GM18858 (cell line): ENCODE measurements around the gene EYS.
"Not testable (repeated sequence)": the region's sequence is repeated elsewhere in the genome, so short reads cannot be mapped to it uniquely, and the experiment has no call there.

Source experiments
- ATAC-seq: cut with Tn5 transposase; IDR thresholded peaks from one replicate; pipeline ENCODE4 v1.9.1; 2021; ENCODE audit not compliant: unreplicated experiment

Gene EYS

GRCh38 chr6:65469650-65470049 is 237.4 kb downstream of the EYS start:
- no peak for ATAC-seq

GRCh38 chr6:65468307-65468706 is 238.7 kb downstream of the EYS start:
- ATAC-seq, result no peak

- ATAC-seq, result no peak
Observed at GRCh38 chr6:65461121-65461520, 245.9 kb downstream of the EYS start.

GRCh38 chr6:65452333-65452732 is 254.7 kb downstream of the EYS start:
- ATAC-seq, result no peak

GRCh38 chr6:65450451-65450850 is 256.6 kb downstream of the EYS start:
- ATAC-seq, result no peak

- no peak for ATAC-seq
Observed at GRCh38 chr6:65449926-65450325, 257.1 kb downstream of the EYS start.

- ATAC-seq, result no peak
Observed at GRCh38 chr6:65448866-65449265, 258.2 kb downstream of the EYS start.

GRCh38 chr6:65436281-65436680 is 270.7 kb downstream of the EYS start:
- no peak for ATAC-seq

GRCh38 chr6:65416621-65417020 is 290.4 kb downstream of the EYS start:
- ATAC-seq, result no peak

- no peak for ATAC-seq
Observed at GRCh38 chr6:65410309-65410708, 296.7 kb downstream of the EYS start.

- no peak for ATAC-seq
Observed at GRCh38 chr6:65402564-65402963, 304.5 kb downstream of the EYS start.

- ATAC-seq, result no peak
Observed at GRCh38 chr6:65399355-65400084, 307.5 kb downstream of the EYS start.

GRCh38 chr6:65398851-65399250 is 308.2 kb downstream of the EYS start:
- no peak for ATAC-seq

GRCh38 chr6:65350530-65350929 is 356.5 kb downstream of the EYS start:
- no peak for ATAC-seq

- ATAC-seq, result not testable (repeated sequence)
Observed at GRCh38 chr6:65302655-65303054, 404.4 kb downstream of the EYS start.

GRCh38 chr6:65299236-65299635 is 407.8 kb downstream of the EYS start:
- no peak for ATAC-seq

GRCh38 chr6:65295812-65296211 is 411.2 kb downstream of the EYS start:
- no peak for ATAC-seq

GRCh38 chr6:65289491-65289890 is 417.5 kb downstream of the EYS start:
- no peak for ATAC-seq

GRCh38 chr6:65285275-65285674 is 421.8 kb downstream of the EYS start:
- no peak for ATAC-seq

- no peak for ATAC-seq
Observed at GRCh38 chr6:65280060-65280459, 427.0 kb downstream of the EYS start.

- ATAC-seq, result no peak
Observed at GRCh38 chr6:65262241-65262640, 444.8 kb downstream of the EYS start.

- ATAC-seq, result no peak
Observed at GRCh38 chr6:65259982-65260381, 447.0 kb downstream of the EYS start.

- ATAC-seq, result no peak
Observed at GRCh38 chr6:65259059-65259458, 448.0 kb downstream of the EYS start.
